ENCODE results near the gene SLC39A9. TPM values are rescaled to one million over a fixed set of nuclear protein-coding genes. Genes with fewer than 3 reads are reported as not detected.

Gene SLC39A9
- total and polyA plus RNA-seq, 2 of the 4 experiments (the other 2 are of a cell fraction): 41.4 to 168 TPM

DNA sequence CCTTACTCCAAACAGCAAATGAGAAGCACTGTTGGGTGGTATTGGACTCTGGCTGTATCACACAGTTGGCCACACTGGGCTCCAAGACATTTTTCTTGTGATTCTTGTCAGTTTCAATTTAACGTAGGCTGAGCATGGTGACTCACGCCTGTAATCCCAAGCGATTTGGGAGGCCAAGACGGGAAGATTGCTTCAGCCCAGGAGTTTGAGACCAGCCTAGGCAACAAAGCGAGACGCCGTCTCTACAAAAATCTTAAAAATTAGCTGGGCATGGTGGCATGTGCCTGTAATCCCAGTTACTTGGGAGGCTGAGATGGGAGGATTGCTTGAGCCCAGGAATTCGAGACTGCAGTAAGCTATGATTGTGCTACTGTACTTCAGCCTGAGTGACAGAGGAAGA, 50.7 kb downstream of the SLC39A9 start:
- ATAC-seq (ENCODE audit: low read depth) (no peak), DNase-seq (no peak)
- in situ Hi-C loops (cut with MboI; ENCODE audit: low sequenced_read_pairs): no loop called here
- H3K9ac ChIP-seq (ENCODE audit: low read depth, low read length): no peak overlapping the region
- H3K18ac ChIP-seq (ENCODE audit: low read depth, low read length): no peak overlapping the region
- H3K79me1 ChIP-seq (ENCODE audit: low read depth in 1 of 2, low read length in 2 of 2): peaks cover 22 to 30% of the 10 kb centered on the region in 2 experiments
- H3K27me3 ChIP-seq (ENCODE audit: control insufficient read depth, insufficient read depth, low read length): no peaks in the 10 kb centered on the region
- no peak overlapping the region for H3K27ac ChIP-seq (ENCODE audit: insufficient read depth, low read length)
- no peak overlapping the region for H3K14ac ChIP-seq (replicated peaks; ENCODE audit: low read depth, low read length)
- TF ChIP-seq NFE2L2 (IDR thresholded peaks at IDR 0.05; ENCODE audit: low read depth, low read length) (no peak), BHLHE40 (IDR thresholded peaks at IDR 0.05; ENCODE audit: low read depth, low read length) (no peak), RAD21 (IDR thresholded peaks at IDR 0.05; ENCODE audit: low read length) (no peak), MAFK (IDR thresholded peaks at IDR 0.05; ENCODE audit: low read depth, low read length) (no peak), MAZ (IDR thresholded peaks at IDR 0.05; ENCODE audit: borderline replicate concordance, low read depth, low read length) (no peak), FOS (IDR thresholded peaks at IDR 0.05; ENCODE audit: low read depth, low read length) (no peak)
- TF ChIP-seq, protein P1, sequence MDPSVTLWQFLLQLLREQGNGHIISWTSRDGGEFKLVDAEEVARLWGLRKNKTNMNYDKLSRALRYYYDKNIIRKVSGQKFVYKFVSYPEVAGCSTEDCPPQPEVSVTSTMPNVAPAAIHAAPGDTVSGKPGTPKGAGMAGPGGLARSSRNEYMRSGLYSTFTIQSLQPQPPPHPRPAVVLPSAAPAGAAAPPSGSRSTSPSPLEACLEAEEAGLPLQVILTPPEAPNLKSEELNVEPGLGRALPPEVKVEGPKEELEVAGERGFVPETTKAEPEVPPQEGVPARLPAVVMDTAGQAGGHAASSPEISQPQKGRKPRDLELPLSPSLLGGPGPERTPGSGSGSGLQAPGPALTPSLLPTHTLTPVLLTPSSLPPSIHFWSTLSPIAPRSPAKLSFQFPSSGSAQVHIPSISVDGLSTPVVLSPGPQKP (IDR thresholded peaks at IDR 0.05; ENCODE audit: borderline replicate concordance, low read depth, low read length): no peak
- TF ChIP-seq, protein P2, sequence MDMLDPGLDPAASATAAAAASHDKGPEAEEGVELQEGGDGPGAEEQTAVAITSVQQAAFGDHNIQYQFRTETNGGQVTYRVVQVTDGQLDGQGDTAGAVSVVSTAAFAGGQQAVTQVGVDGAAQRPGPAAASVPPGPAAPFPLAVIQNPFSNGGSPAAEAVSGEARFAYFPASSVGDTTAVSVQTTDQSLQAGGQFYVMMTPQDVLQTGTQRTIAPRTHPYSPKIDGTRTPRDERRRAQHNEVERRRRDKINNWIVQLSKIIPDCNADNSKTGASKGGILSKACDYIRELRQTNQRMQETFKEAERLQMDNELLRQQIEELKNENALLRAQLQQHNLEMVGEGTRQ (IDR thresholded peaks at IDR 0.05; ENCODE audit: low read depth, low read length): no peak
- TF ChIP-seq, protein P3, sequence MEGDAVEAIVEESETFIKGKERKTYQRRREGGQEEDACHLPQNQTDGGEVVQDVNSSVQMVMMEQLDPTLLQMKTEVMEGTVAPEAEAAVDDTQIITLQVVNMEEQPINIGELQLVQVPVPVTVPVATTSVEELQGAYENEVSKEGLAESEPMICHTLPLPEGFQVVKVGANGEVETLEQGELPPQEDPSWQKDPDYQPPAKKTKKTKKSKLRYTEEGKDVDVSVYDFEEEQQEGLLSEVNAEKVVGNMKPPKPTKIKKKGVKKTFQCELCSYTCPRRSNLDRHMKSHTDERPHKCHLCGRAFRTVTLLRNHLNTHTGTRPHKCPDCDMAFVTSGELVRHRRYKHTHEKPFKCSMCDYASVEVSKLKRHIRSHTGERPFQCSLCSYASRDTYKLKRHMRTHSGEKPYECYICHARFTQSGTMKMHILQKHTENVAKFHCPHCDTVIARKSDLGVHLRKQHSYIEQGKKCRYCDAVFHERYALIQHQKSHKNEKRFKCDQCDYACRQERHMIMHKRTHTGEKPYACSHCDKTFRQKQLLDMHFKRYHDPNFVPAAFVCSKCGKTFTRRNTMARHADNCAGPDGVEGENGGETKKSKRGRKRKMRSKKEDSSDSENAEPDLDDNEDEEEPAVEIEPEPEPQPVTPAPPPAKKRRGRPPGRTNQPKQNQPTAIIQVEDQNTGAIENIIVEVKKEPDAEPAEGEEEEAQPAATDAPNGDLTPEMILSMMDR (conservative IDR thresholded peaks at IDR 0.05; ENCODE audit: low read depth, low read length): no peak
- POLR2A ChIA-PET (ENCODE audit: unreplicated experiment): no interaction called here
- H2AFZ ChIP-seq (replicated peaks; ENCODE audit: low read length, poor library complexity): no peak overlapping the region
- no peak overlapping the region for H4K8ac ChIP-seq (ENCODE audit: low read depth in 2 of 2, low read length in 2 of 2)
- no peaks in the 10 kb centered on the region for H3K9me3 ChIP-seq (ENCODE audit: control insufficient read depth, insufficient read depth, low read length)
- dilution Hi-C loops (cut with HindIII; ENCODE audit: low sequenced_read_pairs, unreplicated experiment): no loop called here
- H3K4me3 ChIP-seq (ENCODE audit: insufficient read depth, low read depth, low read length): no peak overlapping the region
- CTCF ChIA-PET: no interaction called here
- BruUV-seq (replicated peaks): no TSS peak
- no peak overlapping the region for H3K4me2 ChIP-seq (ENCODE audit: low read depth, low read length)
- H2BK15ac ChIP-seq (ENCODE audit: low read depth, low read length): no peak overlapping the region
- H3K4ac ChIP-seq (ENCODE audit: low read depth, low read length): no peak overlapping the region
- no peak overlapping the region for H2BK5ac ChIP-seq (ENCODE audit: low read depth, low read length, poor library complexity, severe bottlenecking)
- H4K91ac ChIP-seq (ENCODE audit: insufficient read depth, low read depth, low read length): no peak overlapping the region
- peaks cover 6% of the 10 kb centered on the region; the same call in 1 of the 2 replicates for H3K36me3 ChIP-seq (ENCODE audit: control insufficient read depth, insufficient read depth, low read length)
- no peak overlapping the region for H3K56ac ChIP-seq (ENCODE audit: extremely low read depth, insufficient read depth, low read length)
- no peaks in the 10 kb centered on the region; the same call in 1 of the 2 replicates for H4K20me1 ChIP-seq (ENCODE audit: insufficient read depth, low read length)
- 97% methylated on average over 3 of the region's 8 CpGs; no CpG with 5 or more reads in 1 of the 2 experiments for WGBS, 2 experiments (ENCODE audit: extremely low coverage in 2 of 2, insufficient read length in 1 of 2)
- H2BK20ac ChIP-seq (ENCODE audit: low read depth, low read length): no peak overlapping the region
- no peak overlapping the region for H2AK5ac ChIP-seq (ENCODE audit: low read depth, low read length)
- H3K9me1 ChIP-seq (ENCODE audit: insufficient read depth, low read length): no peaks in the 10 kb centered on the region; the same call in 1 of the 2 replicates
- H3K23ac ChIP-seq (ENCODE audit: low read depth, low read length): no peak overlapping the region
- H2BK120ac ChIP-seq (ENCODE audit: low read depth, low read length): no peak overlapping the region
- H4K5ac ChIP-seq (ENCODE audit: low read depth, low read length): no peak overlapping the region
- intact Hi-C loops (cut with micrococcal nuclease): no loop called here
- H2AK9ac ChIP-seq (replicated peaks; ENCODE audit: low read depth, low read length, poor library complexity): no peak overlapping the region
- H3K4me1 ChIP-seq (ENCODE audit: control insufficient read depth, insufficient read depth, low read length): no peaks in the 10 kb centered on the region
